H1 (cell line): ENCODE data around the gene NARS2. TPM values are rescaled to one million over a fixed set of nuclear protein-coding genes. Genes with fewer than 3 reads are reported as not detected.

Source experiments
- CTCF ChIA-PET: fragments of 300-600 bp; sonication (Branson Sonifier 250); formaldehyde crosslinking; loops from one replicate; lab custom pipeline; 2021; ENCODE audit not compliant: partially characterized antibody; lab: Charles Lee
- POLR2A ChIA-PET: fragments of 300-600 bp; sonication (Branson Sonifier 250); formaldehyde crosslinking; loops from one replicate; lab custom pipeline; 2021; ENCODE audit warnings: inconsistent platforms; ENCODE audit not compliant: partially characterized antibody; lab: Charles Lee
- DNase-seq, 2 experiments: peaks; one replicate each; pipeline versions ENCODE4 v3.0.0 to v3.0.0-alpha.2; 2010 to 2022; ENCODE audit warnings: low spot score in 2 of 2, low read depth in 1 of 2, mixed read lengths in 1 of 2
- FAIRE-seq: peaks from 2 replicates; lab custom pipeline; 2011; peaks lifted over from hg19 to GRCh38; lab: Jason Lieb, UNC
- H2AFZ ChIP-seq: 2 replicates; pipeline ENCODE4 v1.8.1; 2012; ENCODE audit warnings: low read length, inconsistent platforms
- H2AK5ac ChIP-seq: 2 replicates; pipeline ENCODE4 v1.6.1; 2013; ENCODE audit warnings: low read depth, low read length
- H2BK120ac ChIP-seq: replicated peaks from 2 replicates; pipeline ENCODE3; 2013; ENCODE audit warnings: low read depth, low read length, inconsistent platforms
- H2BK12ac ChIP-seq: 2 replicates; pipeline ENCODE4 v1.6.1; 2013; ENCODE audit warnings: low read depth, low read length
- H2BK15ac ChIP-seq: 2 replicates; pipeline ENCODE4 v1.6.1; 2013; ENCODE audit warnings: low read length
- H2BK20ac ChIP-seq: 2 replicates; pipeline ENCODE4 v1.6.1; 2013; ENCODE audit warnings: low read length
- H2BK5ac ChIP-seq: 2 replicates; pipeline ENCODE4 v1.6.1; 2013; ENCODE audit warnings: low read depth, low read length
- H3K14ac ChIP-seq: 2 replicates; pipeline ENCODE4 v1.6.1; 2013; ENCODE audit warnings: inconsistent platforms; ENCODE audit not compliant: insufficient read length
- H3K18ac ChIP-seq: 2 replicates; pipeline ENCODE4 v1.6.1; 2013; ENCODE audit warnings: low read length; ENCODE audit errors: extremely low read depth
- H3K23ac ChIP-seq: 2 replicates; pipeline ENCODE4 v1.6.1; 2013; ENCODE audit warnings: inconsistent platforms; ENCODE audit not compliant: insufficient read length
- H3K23me2 ChIP-seq: 2 replicates; pipeline ENCODE4 v1.6.1; 2013; ENCODE audit warnings: low read depth, low read length
- H3K27ac ChIP-seq: 2 replicates; pipeline ENCODE4 v1.6.1; 2011; ENCODE audit warnings: low read depth, low read length, inconsistent platforms
- H3K27me3 ChIP-seq, 4 experiments: replicated peaks in 1 of 4; 1 replicate in 1 of 4; 2 replicates in 3 of 4; pipeline versions ENCODE4 v1.6.1 to v1.8.1; 2011 to 2013; ENCODE audit warnings: low read length in 3 of 4, mild to moderate bottlenecking in 3 of 4, inconsistent platforms in 2 of 4, mixed read lengths in 2 of 4, moderate library complexity in 1 of 4; ENCODE audit not compliant: control insufficient read depth in 3 of 4, insufficient read depth in 3 of 4; ENCODE audit errors: extremely low read depth in 1 of 4
- H3K36me3 ChIP-seq, 4 experiments: 2 replicates each; pipeline versions ENCODE4 v1.6.1 to v1.8.1; 2011 to 2013; ENCODE audit warnings: mild to moderate bottlenecking in 4 of 4, low read length in 3 of 4, moderate library complexity in 2 of 4, control low read depth in 1 of 4, inconsistent platforms in 1 of 4; ENCODE audit not compliant: insufficient read depth in 4 of 4, control insufficient read depth in 2 of 4
- H3K4ac ChIP-seq: replicated peaks from 2 replicates; pipeline ENCODE3; 2013; ENCODE audit warnings: low read length, low read depth, mixed read lengths, inconsistent platforms; ENCODE audit not compliant: insufficient read length
- H3K4me1 ChIP-seq, 4 experiments: replicated peaks in 1 of 4; 1 replicate in 1 of 4; 2 replicates in 3 of 4; pipeline versions ENCODE4 v1.6.1 to v1.8.1; 2011 to 2013; ENCODE audit warnings: low read length in 3 of 4, inconsistent platforms in 2 of 4, mixed read lengths in 1 of 4; ENCODE audit not compliant: insufficient read depth in 4 of 4, control insufficient read depth in 3 of 4
- H3K4me2 ChIP-seq, 2 experiments: 2 replicates each; pipeline versions ENCODE4 v1.6.1 to v1.8.1; 2011 to 2013; ENCODE audit warnings: low read depth in 2 of 2, low read length in 2 of 2, control low read depth in 1 of 2, inconsistent platforms in 1 of 2, mild to moderate bottlenecking in 1 of 2; ENCODE audit not compliant: insufficient read depth in 1 of 2
- H3K4me3 ChIP-seq, 4 experiments: fragments of 200-600, 300-600 bp in 1 of 4; sonication (generic), shearing (Covaris generic), sonication (Bioruptor Twin) in 1 of 4; 2 replicates each; pipeline versions ENCODE4 v1.5.1 to v1.8.1; 2011 to 2016; ENCODE audit warnings: low read length in 4 of 4, low read depth in 3 of 4, control low read depth in 2 of 4, inconsistent platforms in 2 of 4, mild to moderate bottlenecking in 2 of 4, mixed read lengths in 1 of 4, moderate library complexity in 1 of 4; ENCODE audit not compliant: insufficient read depth in 2 of 4; ENCODE audit errors: extremely low read depth in 1 of 4
- H3K56ac ChIP-seq: replicated peaks from 2 replicates; pipeline ENCODE3; 2013; ENCODE audit warnings: low read depth, mild to moderate bottlenecking, mixed read lengths, low read length, inconsistent platforms; ENCODE audit not compliant: insufficient read length
- H3K79me1 ChIP-seq: 2 replicates; pipeline ENCODE4 v1.6.1; 2013; ENCODE audit warnings: low read depth, low read length, control low read depth
- H3K79me2 ChIP-seq, 2 experiments: 2 replicates each; pipeline versions ENCODE4 v1.6.1 to v1.8.1; 2012 to 2013; ENCODE audit warnings: low read length in 2 of 2, mild to moderate bottlenecking in 2 of 2, inconsistent platforms in 1 of 2; ENCODE audit not compliant: insufficient read depth in 2 of 2, control insufficient read depth in 1 of 2
- H3K9ac ChIP-seq, 4 experiments: replicated peaks in 1 of 4; 1 replicate in 1 of 4; 2 replicates in 3 of 4; pipeline versions ENCODE4 v1.6.1 to v1.8.1; 2011 to 2013; ENCODE audit warnings: low read depth in 3 of 4, low read length in 3 of 4, control low read depth in 2 of 4, mild to moderate bottlenecking in 2 of 4, moderate library complexity in 2 of 4, inconsistent platforms in 1 of 4; ENCODE audit errors: extremely low read depth in 1 of 4
- H3K9me3 ChIP-seq, 2 experiments: 2 replicates each; pipeline versions ENCODE4 v1.6.1 to v1.8.1; 2012 to 2013; ENCODE audit warnings: mild to moderate bottlenecking in 2 of 2, moderate library complexity in 2 of 2, control low read depth in 1 of 2, inconsistent platforms in 1 of 2, low read depth in 1 of 2, low read length in 1 of 2, mixed read lengths in 1 of 2; ENCODE audit not compliant: insufficient read depth in 2 of 2
- H4K20me1 ChIP-seq, 2 experiments: replicated peaks in 1 of 2; 2 replicates each; pipeline versions ENCODE3 to v1.8.1; 2011 to 2013; ENCODE audit warnings: inconsistent platforms in 2 of 2, low read length in 2 of 2, mild to moderate bottlenecking in 1 of 2; ENCODE audit not compliant: insufficient read depth in 2 of 2, control insufficient read depth in 1 of 2
- H4K5ac ChIP-seq: 2 replicates; pipeline ENCODE4 v1.6.1; 2013; ENCODE audit warnings: low read length, low read depth, mixed read lengths, inconsistent platforms; ENCODE audit not compliant: insufficient read length
- H4K8ac ChIP-seq: 2 replicates; pipeline ENCODE4 v1.8.0; 2013; ENCODE audit warnings: mild to moderate bottlenecking, moderate library complexity, low read length, inconsistent platforms; ENCODE audit not compliant: insufficient read depth; ENCODE audit errors: extremely low read depth
- H4K91ac ChIP-seq: replicated peaks from 2 replicates; pipeline ENCODE3; 2013; ENCODE audit warnings: low read length, mixed read lengths, inconsistent platforms; ENCODE audit not compliant: insufficient read length
- CHD2 ChIP-seq: IDR thresholded peaks from 2 replicates; pipeline ENCODE4 v1.6.1; 2012; ENCODE audit warnings: low read length, improper control_type of control experiment
- CTBP2 ChIP-seq: IDR thresholded peaks from 2 replicates; pipeline ENCODE4 v1.7.0; 2011; ENCODE audit warnings: borderline replicate concordance, mild to moderate bottlenecking, moderate library complexity, mixed read lengths, low read length; ENCODE audit not compliant: insufficient read depth, insufficient read length
- FOSL1 ChIP-seq: IDR thresholded peaks from 2 replicates; pipeline ENCODE4 v1.6.1; 2011; ENCODE audit warnings: mild to moderate bottlenecking, low read depth, low read length, moderate library complexity; ENCODE audit not compliant: insufficient read depth
- GTF2F1 ChIP-seq: IDR thresholded peaks from 2 replicates; pipeline ENCODE4 v1.6.1; 2012; ENCODE audit warnings: low read depth, low read length, improper control_type of control experiment, borderline replicate concordance
- HDAC2 ChIP-seq, 2 experiments: fragments of 300-600 bp in 1 of 2; sonication (generic) in 1 of 2; IDR thresholded peaks; 2 replicates each; pipeline ENCODE4 v1.6.1; 2011 to 2012; ENCODE audit warnings: low read depth in 2 of 2, low read length in 2 of 2, mild to moderate bottlenecking in 2 of 2, moderate library complexity in 2 of 2, borderline replicate concordance in 1 of 2, inconsistent platforms in 1 of 2
- KDM1A ChIP-seq: fragments of 200-600, 300-600 bp; sonication (generic); IDR thresholded peaks from 2 replicates; pipeline ENCODE4 v1.7.1; 2016; ENCODE audit warnings: mild to moderate bottlenecking, low read length, borderline replicate concordance
- MAFK ChIP-seq: IDR thresholded peaks from 2 replicates; pipeline ENCODE4 v1.6.1; 2012; ENCODE audit warnings: low read depth, mild to moderate bottlenecking, improper control_type of control experiment, low read length
- POLR2AphosphoS5 ChIP-seq: IDR thresholded peaks from 2 replicates; pipeline ENCODE4 v1.6.1; 2011; ENCODE audit warnings: low read depth, low read length
- RBBP5 ChIP-seq: IDR thresholded peaks from 2 replicates; pipeline ENCODE4 v1.7.1; 2012; ENCODE audit warnings: low read depth, mild to moderate bottlenecking, inconsistent platforms, low read length, moderate library complexity, borderline replicate concordance
- RXRA ChIP-seq: IDR thresholded peaks from 2 replicates; pipeline ENCODE4 v1.6.1; 2011; ENCODE audit warnings: low read depth, mild to moderate bottlenecking, low read length, moderate library complexity; ENCODE audit not compliant: insufficient read depth
- SAP30 ChIP-seq: fragments of 300-600 bp; sonication (generic); IDR thresholded peaks from 2 replicates; pipeline ENCODE4 v1.7.1; 2012; ENCODE audit warnings: low read length, moderate library complexity, mild to moderate bottlenecking, inconsistent platforms; ENCODE audit not compliant: insufficient read depth, insufficient replicate concordance
- SIX5 ChIP-seq: IDR thresholded peaks from 2 replicates; pipeline ENCODE4 v1.6.1; 2011; ENCODE audit warnings: mild to moderate bottlenecking, low read depth, low read length
- SP4 ChIP-seq: IDR thresholded peaks from 2 replicates; pipeline ENCODE4 v1.6.1; 2012; ENCODE audit warnings: low read length, inconsistent platforms
- USF2 ChIP-seq: IDR thresholded peaks from 2 replicates; pipeline ENCODE4 v1.6.1; 2011; ENCODE audit warnings: low read length, improper control_type of control experiment
- polyA plus RNA-seq, 7 experiments: library from polyadenylated mRNA; depleted of rRNA in 3 of 7; stranded (reverse) in 5 of 7; unstranded in 2 of 7; fragments of >200 nt in 5 of 7; fragments of 200-250 nt in 2 of 7; gene quantifications; 1 replicate in 5 of 7; 2 replicates in 1 of 7; 4 replicates in 1 of 7; pipeline versions ENCODE4 v1.2.1 to v1.2.3, GENCODE V29; 2011 to 2013; ENCODE audit warnings: missing spikeins in 2 of 7, mixed read lengths in 2 of 7
- total RNA-seq: library from RNA; stranded (reverse); fragmentation: NEBNext Ultra II Directional; extraction: Animal tissue kit (Norgen Biotek cat#: 25700); gene quantifications from 2 replicates; pipeline ENCODE4 v1.2.1, GENCODE V29; 2021

The NARS2 gene
- total and polyA plus RNA-seq, 2 of the 8 experiments (the other 6 are each of a cell fraction or from before 2014, with no cell fraction given): 26.2 to 51.6 TPM

- no peak overlapping the region for H3K14ac ChIP-seq
- no peak overlapping the region for H2AK5ac ChIP-seq
- no peak overlapping the region for H2BK5ac ChIP-seq
- no peak overlapping the region for H3K4me2 ChIP-seq
- H3K4me3 ChIP-seq: no peak overlapping the region
- no peaks in the 10 kb centered on the region for H3K4me1 ChIP-seq
- H4K91ac ChIP-seq: no peak overlapping the region
- no peak overlapping the region for H2BK15ac ChIP-seq
- H3K23ac ChIP-seq: no peak overlapping the region
- no peak overlapping the region for H3K4ac ChIP-seq
- CTCF ChIA-PET: interaction anchor here (1.4 kb wide), 1 partner anchor 118 kb away, joined by 5 read pairs; no protein-coding TSS in a partner anchor
- DNase-seq (no peak), FAIRE-seq (no peak)
- H3K18ac ChIP-seq: no peak overlapping the region
- H3K36me3 ChIP-seq: peaks cover 0 to 22% (median 2%) of the 10 kb centered on the region in 4 experiments; a peak in 6 of 8 replicates
- H3K23me2 ChIP-seq: no peaks in the 10 kb centered on the region; the same call in 1 of the 2 replicates
- H3K27me3 ChIP-seq: peaks cover 0 to 1% (median 0%) of the 10 kb centered on the region in 4 experiments; a peak in 1 of 7 replicates
- no peak overlapping the region for H2AFZ ChIP-seq
- no peaks in the 10 kb centered on the region for H3K79me2 ChIP-seq
- H3K79me1 ChIP-seq: no peaks in the 10 kb centered on the region
- POLR2A ChIA-PET: no interaction called here
- no peaks in the 10 kb centered on the region for H4K20me1 ChIP-seq
- no peak overlapping the region for H2BK12ac ChIP-seq
- no peak overlapping the region for H2BK120ac ChIP-seq
- H3K56ac ChIP-seq: no peak overlapping the region
- no peak overlapping the region for H3K9ac ChIP-seq
- H4K8ac ChIP-seq: no peak overlapping the region
- H2BK20ac ChIP-seq: no peak overlapping the region
- no peaks in the 10 kb centered on the region for H3K9me3 ChIP-seq
- H4K5ac ChIP-seq: no peak overlapping the region
- H3K27ac ChIP-seq: no peak overlapping the region
- no peak for TF ChIP-seq FOSL1
- no peak for TF ChIP-seq SIX5
- TF ChIP-seq RXRA: no peak
- TF ChIP-seq MAFK: no peak
- no peak for TF ChIP-seq GTF2F1
- no peak for TF ChIP-seq CHD2
- TF ChIP-seq CTBP2: no peak
- no peak for TF ChIP-seq SAP30
- TF ChIP-seq SP4: no peak
- no peak for TF ChIP-seq KDM1A
- TF ChIP-seq POLR2AphosphoS5: no peak
- TF ChIP-seq HDAC2 (IDR thresholded peaks at IDR 0.05; ENCODE audit: borderline replicate concordance in 1 of 2, low read depth in 2 of 2, low read length in 2 of 2): no peak
- no peak for TF ChIP-seq RBBP5
- no peak for TF ChIP-seq USF2
Measured at GRCh38 chr11:78446210-78446609, 128.5 kb downstream of the NARS2 start.
